ENCODE data around the gene ZNF491.
"Not testable (repeated sequence)": the region's sequence is repeated elsewhere in the genome, so short reads cannot be mapped to it uniquely, and the experiment has no call there.

ZNF491 gene

GRCh38 chr19:11798391-11799330 lies at the start of gene ZNF491:
Gene ZNF491, plus strand, starts transcription at chr19:11798523. Its CDS starts 7,431 bp downstream, at chr19:11805954.
- peak; percentile 98 for DNase-seq

- no peak for DNase-seq
These were observed 48.6 kb upstream of the ZNF491 start for GRCh38 chr19:11749751-11750150.

- DNase-seq, result no peak
These were observed 46.0 kb upstream of the ZNF491 start for GRCh38 chr19:11752244-11752736.

- DNase-seq, result no peak
These were observed 43.7 kb upstream of the ZNF491 start for GRCh38 chr19:11754663-11755062.

GRCh38 chr19:11756965-11757364 lies 41.4 kb upstream of the ZNF491 start:
- DNase-seq, result no peak

GRCh38 chr19:11759805-11760204 lies 38.5 kb upstream of the ZNF491 start:
- DNase-seq, result no peak

- no peak for DNase-seq
These were observed 35.2 kb upstream of the ZNF491 start for GRCh38 chr19:11763117-11763516.

- DNase-seq, result no peak
These were observed 34.7 kb upstream of the ZNF491 start for GRCh38 chr19:11763611-11764010.

GRCh38 chr19:11766597-11767591 lies 31.4 kb upstream of the ZNF491 start, which contains the start of gene ZNF441:
Gene ZNF441, plus strand, starts transcription at chr19:11767000. Its CDS starts 194 bp downstream, at chr19:11767194.
- DNase-seq, result peak; percentile 99

- peak; percentile 66 for DNase-seq
These were observed 30.6 kb upstream of the ZNF491 start for GRCh38 chr19:11767633-11768133.

GRCh38 chr19:11769995-11770394 lies 28.3 kb upstream of the ZNF491 start:
- DNase-seq, result no peak

GRCh38 chr19:11771520-11771919 lies 26.8 kb upstream of the ZNF491 start:
- not testable (repeated sequence) for DNase-seq

GRCh38 chr19:11776669-11777068 lies 21.7 kb upstream of the ZNF491 start:
- not testable (repeated sequence) for DNase-seq

GRCh38 chr19:11780431-11781020 lies 17.8 kb upstream of the ZNF491 start:
- no peak for DNase-seq

GRCh38 chr19:11781295-11782057 lies 16.8 kb upstream of the ZNF491 start:
- DNase-seq, result peak; percentile 11

GRCh38 chr19:11783767-11784166 lies 14.6 kb upstream of the ZNF491 start:
- no peak for DNase-seq

- DNase-seq, result no peak
These were observed 14.0 kb upstream of the ZNF491 start for GRCh38 chr19:11784356-11784755.

- DNase-seq, result no peak
These were observed 10.8 kb upstream of the ZNF491 start for GRCh38 chr19:11787536-11787935.

- no peak for DNase-seq
These were observed 5.4 kb upstream of the ZNF491 start for GRCh38 chr19:11792942-11793341.

- DNase-seq, result peak; percentile 96
These were observed 832 bp upstream of the ZNF491 start for GRCh38 chr19:11797491-11797890.

GRCh38 chr19:11806354-11807098 lies 8.2 kb downstream of the ZNF491 start:
- DNase-seq, result peak; percentile 12
